SHP77 treated with DMSO at 0.1 percent for 48 hours (cell line): Measurements from ENCODE around the gene TCF25.
A peak's percentile ranks its signal among the peaks of the same experiment; 100 is the strongest.

Source experiments
- DNase-seq: peaks from one replicate; lab custom pipeline; 2025; lab: John Stamatoyannopoulos, UW

Gene TCF25

GRCh38 chr16:89946515-89946914 lies 73.1 kb downstream of the TCF25 start:
- no peak for DNase-seq

GRCh38 chr16:89949121-89949742 lies 75.8 kb downstream of the TCF25 start:
- DNase-seq: no peak

DNA sequence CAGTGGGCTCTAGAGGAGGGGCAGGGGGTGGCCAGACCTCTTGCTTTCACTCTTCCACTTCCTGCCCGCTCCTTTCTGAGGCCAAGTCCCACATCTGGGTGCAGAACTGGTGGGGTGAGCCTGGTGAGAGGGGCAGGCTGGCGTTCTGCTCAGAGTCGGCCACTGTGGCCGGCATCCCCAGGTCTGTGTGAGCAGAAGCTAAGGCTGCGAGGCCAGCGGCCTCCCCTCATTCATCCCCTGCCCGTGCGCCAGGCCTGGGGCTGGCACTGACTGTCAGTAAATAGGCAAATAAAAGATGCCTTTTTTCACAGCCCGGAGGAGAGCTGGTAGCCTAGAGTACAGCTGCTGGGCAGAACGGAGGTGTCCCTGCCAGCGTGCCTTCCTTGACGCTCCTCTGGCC lies 76.4 kb downstream of the TCF25 start:
- no peak for DNase-seq

GRCh38 chr16:89951509-89951908 lies 78.1 kb downstream of the TCF25 start:
- DNase-seq: no peak

DNA sequence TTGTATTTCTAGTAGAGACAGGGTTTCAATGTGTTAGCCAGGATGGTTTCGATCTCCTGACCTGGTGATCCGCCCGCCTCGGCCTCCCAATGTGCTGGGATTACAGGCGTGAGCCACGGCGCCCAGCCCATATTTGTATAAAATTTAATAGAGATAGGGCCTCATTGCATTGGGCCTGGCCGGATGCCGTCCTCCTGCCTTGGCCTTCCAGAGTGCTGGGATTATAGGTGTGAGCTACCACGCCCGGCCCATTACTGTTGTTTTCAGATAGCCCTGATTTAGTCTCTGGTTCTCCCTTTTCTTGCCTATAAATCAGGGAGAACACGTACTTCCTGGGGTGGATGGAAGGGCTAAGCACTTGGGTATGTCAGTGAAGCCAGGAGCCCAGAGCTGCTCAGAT lies 78.7 kb downstream of the TCF25 start:
- no peak for DNase-seq

- no peak for DNase-seq
Measured at GRCh38 chr16:89952551-89952950, 79.2 kb downstream of the TCF25 start.

DNA sequence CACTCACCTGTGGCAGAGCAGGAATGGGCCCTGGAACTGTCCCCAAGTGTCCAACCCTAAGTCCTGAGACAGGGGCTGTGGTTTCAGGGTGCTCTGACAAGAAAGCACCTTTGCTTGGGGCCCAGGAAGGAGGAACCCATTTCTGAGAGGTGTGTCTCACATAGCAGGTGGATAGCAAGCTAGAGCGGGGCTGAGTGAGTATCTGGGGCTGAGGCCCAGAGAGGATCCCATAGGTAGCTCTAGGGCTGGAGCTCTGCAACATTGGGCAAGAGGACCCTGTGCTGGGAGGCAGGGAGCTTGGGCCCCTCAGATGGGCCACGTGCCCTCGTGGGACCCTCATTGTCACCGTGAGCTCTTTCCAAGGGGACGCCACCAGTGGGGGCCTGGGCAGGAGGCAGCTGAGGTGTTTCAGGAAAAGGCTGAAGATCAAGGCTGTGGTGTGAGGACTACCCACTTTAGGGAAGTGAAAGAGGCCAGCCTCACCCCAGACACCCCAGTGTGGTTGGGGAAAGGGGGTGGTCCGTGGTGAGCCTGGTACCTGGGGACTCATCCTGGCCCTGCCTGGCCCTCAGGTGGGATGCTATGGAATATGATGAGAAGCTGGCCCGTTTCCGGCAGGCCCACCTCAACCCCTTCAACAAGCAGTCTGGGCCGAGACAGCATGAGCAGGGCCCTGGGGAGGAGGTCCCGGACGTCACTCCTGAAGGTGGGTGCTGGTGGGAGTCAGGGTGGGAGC lies 80.4 kb downstream of the TCF25 start:
- DNase-seq: no peak

GRCh38 chr16:89954462-89954861 lies 81.1 kb downstream of the TCF25 start:
- DNase-seq: no peak

GRCh38 chr16:89955001-89955685 lies 81.8 kb downstream of the TCF25 start:
- DNase-seq: no peak

GRCh38 chr16:89956505-89957215 lies 83.3 kb downstream of the TCF25 start:
- no peak for DNase-seq

GRCh38 chr16:89957216-89957785 lies 83.9 kb downstream of the TCF25 start:
- DNase-seq: no peak

GRCh38 chr16:89958068-89958467 lies 84.7 kb downstream of the TCF25 start:
- peak; percentile 22 for DNase-seq

- DNase-seq: no peak
Measured at GRCh38 chr16:89958596-89958995, 85.2 kb downstream of the TCF25 start.

DNA sequence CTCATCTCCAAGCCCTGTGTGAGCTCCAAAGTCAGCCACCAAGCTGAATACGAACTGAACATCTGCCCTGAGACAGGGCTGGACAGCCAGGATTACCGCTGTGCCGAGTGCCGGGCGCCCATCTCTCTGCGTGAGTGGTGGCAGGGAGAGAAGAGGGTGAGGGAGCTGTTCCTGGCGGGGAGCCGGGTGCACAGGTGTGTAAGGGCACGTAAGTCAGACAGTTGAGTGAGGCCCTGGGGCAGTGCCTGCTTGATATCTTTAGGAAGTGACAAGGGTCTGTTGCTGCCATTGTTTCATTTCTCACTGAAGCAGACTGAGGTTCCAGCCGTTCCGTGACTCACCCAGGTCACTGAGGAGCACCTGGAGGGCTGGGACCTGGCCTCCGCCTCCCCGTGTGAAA lies 87.6 kb downstream of the TCF25 start:
- no peak for DNase-seq
